ENCODE results near the gene ACP2.
A peak's percentile ranks its signal among the peaks of the same experiment; 100 is the strongest.

The ACP2 gene

GRCh38 chr11:47269002-47269828 lies 20.6 kb upstream of the ACP2 start:
- peak; percentile 68 for DNase-seq (ENCODE audit: low read depth in 2 of 2, low spot score in 1 of 2)

- no peak for DNase-seq (ENCODE audit: low read depth in 2 of 2, low spot score in 1 of 2)
Measured at GRCh38 chr11:47268448-47269001, 19.9 kb upstream of the ACP2 start.

GRCh38 chr11:47267876-47268275 lies 19.3 kb upstream of the ACP2 start:
- DNase-seq (ENCODE audit: low read depth in 2 of 2, low spot score in 1 of 2): no peak

GRCh38 chr11:47264521-47264920 lies 15.9 kb upstream of the ACP2 start:
- no peak for DNase-seq (ENCODE audit: low read depth in 2 of 2, low spot score in 1 of 2)

GRCh38 chr11:47264119-47264518 lies 15.5 kb upstream of the ACP2 start:
- DNase-seq (ENCODE audit: low read depth in 2 of 2, low spot score in 1 of 2): no peak

GRCh38 chr11:47261291-47261800 lies 12.7 kb upstream of the ACP2 start:
- no peak for DNase-seq (ENCODE audit: low read depth in 2 of 2, low spot score in 1 of 2)

- DNase-seq (ENCODE audit: low read depth in 2 of 2, low spot score in 1 of 2): no peak
Measured at GRCh38 chr11:47260366-47260765, 11.8 kb upstream of the ACP2 start.

- no peak for DNase-seq (ENCODE audit: low read depth in 2 of 2, low spot score in 1 of 2)
Measured at GRCh38 chr11:47259232-47259977, 10.8 kb upstream of the ACP2 start.

- DNase-seq (ENCODE audit: low read depth in 2 of 2, low spot score in 1 of 2): no peak
Measured at GRCh38 chr11:47258317-47258902, 9.8 kb upstream of the ACP2 start.

GRCh38 chr11:47257517-47258316 lies 9.1 kb upstream of the ACP2 start, which contains the start of gene NR1H3:
Gene NR1H3 (plus strand): TSS chr11:47257996. CDS start chr11:47259217, 1,221 bp downstream.
- no peak for DNase-seq (ENCODE audit: low read depth in 2 of 2, low spot score in 1 of 2)

GRCh38 chr11:47257177-47257516 lies 8.5 kb upstream of the ACP2 start:
- no peak for DNase-seq (ENCODE audit: low read depth in 2 of 2, low spot score in 1 of 2)

- no peak for DNase-seq (ENCODE audit: low read depth in 2 of 2, low spot score in 1 of 2)
Measured at GRCh38 chr11:47256374-47256773, 7.8 kb upstream of the ACP2 start.

GRCh38 chr11:47254386-47254785 lies 5.8 kb upstream of the ACP2 start:
- no peak for DNase-seq (ENCODE audit: low read depth in 2 of 2, low spot score in 1 of 2)

- DNase-seq (ENCODE audit: low read depth in 2 of 2, low spot score in 1 of 2): no peak
Measured at GRCh38 chr11:47253660-47254059, 5.0 kb upstream of the ACP2 start.

- no peak for DNase-seq (ENCODE audit: low read depth in 2 of 2, low spot score in 1 of 2)
Measured at GRCh38 chr11:47251751-47252150, 3.1 kb upstream of the ACP2 start.

- DNase-seq (ENCODE audit: low read depth in 2 of 2, low spot score in 1 of 2): no peak
Measured at GRCh38 chr11:47249378-47249715, 733 bp upstream of the ACP2 start.

GRCh38 chr11:47248304-47248663 lies 330 bp downstream of the ACP2 start:
- DNase-seq (ENCODE audit: low read depth in 2 of 2, low spot score in 1 of 2): no peak

- no peak for DNase-seq (ENCODE audit: low read depth in 2 of 2, low spot score in 1 of 2)
Measured at GRCh38 chr11:47247502-47247901, 1.1 kb downstream of the ACP2 start.

GRCh38 chr11:47245611-47246357 lies 2.8 kb downstream of the ACP2 start:
- DNase-seq (ENCODE audit: low read depth in 2 of 2, low spot score in 1 of 2): no peak

Measured in stimulated activated CD8-positive, alpha-beta memory T cell treated with anti-CD3 and anti-CD28 coated beads, Interleukin-4, amount 100 ng/mL, for 1 hour (primary cell).